GM18507 (cell line): ENCODE data around the gene PRKRA.

ENCODE experiments used
- DNase-seq: peaks from one replicate; pipeline ENCODE4 v3.0.0; 2011; ENCODE audit warnings: low read depth; ENCODE audit not compliant: insufficient read length; ENCODE audit errors: extremely low spot score
- FAIRE-seq: peaks from 2 replicates; lab custom pipeline; 2011; peaks lifted over from hg19 to GRCh38; lab: Jason Lieb, UNC

The PRKRA gene

GRCh38 chr2:178385595-178386148, 65.3 kb downstream of the PRKRA start:
- no peak for DNase-seq
- FAIRE-seq = no peak

DNA sequence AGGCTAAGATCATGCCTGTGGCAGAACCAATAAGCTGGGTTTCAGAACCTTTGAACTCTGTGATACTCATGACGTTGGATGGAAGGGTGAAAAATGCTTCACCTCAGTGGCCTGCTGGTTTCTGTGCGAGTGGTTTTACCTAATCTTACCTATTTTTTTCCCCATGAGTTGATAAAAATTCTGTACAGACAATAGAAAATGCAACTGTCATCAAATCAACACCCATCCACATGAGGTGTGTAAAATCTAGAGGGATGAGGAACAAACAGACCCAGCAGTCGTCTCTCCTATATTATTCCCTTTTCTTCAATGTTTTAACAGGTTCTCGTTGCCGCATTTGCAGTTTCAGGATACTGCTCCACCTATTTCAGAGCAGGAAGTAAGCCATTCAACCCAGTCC, 67.3 kb downstream of the PRKRA start:
- FAIRE-seq (no peak), DNase-seq (no peak)
